HL-60/S4 (cell line): Measurements from ENCODE around the gene PTCH1.

ENCODE experiments used
- in situ Hi-C: fragments of 300-500 bp; cut with MboI; formaldehyde crosslinking; loops from 2 replicates; pipeline ENCODE4 v1.14.3; 2022; ENCODE audit warnings: low sequenced_read_pairs

Gene PTCH1

GRCh38 chr9:95446259-95446658 is 70.5 kb downstream of the PTCH1 start:
- in situ Hi-C loops = no loop called here

- in situ Hi-C loops = no loop called here
Measured at GRCh38 chr9:95444160-95444559, 72.6 kb downstream of the PTCH1 start.

- in situ Hi-C loops = no loop called here
Measured at GRCh38 chr9:95443301-95443700, 73.5 kb downstream of the PTCH1 start.

GRCh38 chr9:95441081-95441480 is 75.7 kb downstream of the PTCH1 start:
- in situ Hi-C loops = no loop called here

GRCh38 chr9:95440447-95440846 is 76.3 kb downstream of the PTCH1 start:
- in situ Hi-C loops = no loop called here

- in situ Hi-C loops = no loop called here
Measured at GRCh38 chr9:95438561-95439357, 78.0 kb downstream of the PTCH1 start.

GRCh38 chr9:95437559-95437958 is 79.2 kb downstream of the PTCH1 start:
- in situ Hi-C loops = no loop called here

- in situ Hi-C loops = no loop called here
Measured at GRCh38 chr9:95436416-95436815, 80.4 kb downstream of the PTCH1 start.

GRCh38 chr9:95435074-95435728 is 81.6 kb downstream of the PTCH1 start:
- in situ Hi-C loops = no loop called here

- in situ Hi-C loops = no loop called here
Measured at GRCh38 chr9:95434116-95435073, 82.4 kb downstream of the PTCH1 start.

- in situ Hi-C loops = no loop called here
Measured at GRCh38 chr9:95433096-95433819, 83.5 kb downstream of the PTCH1 start.

GRCh38 chr9:95431286-95431685 is 85.5 kb downstream of the PTCH1 start:
- in situ Hi-C loops = no loop called here

GRCh38 chr9:95429948-95430620 is 86.7 kb downstream of the PTCH1 start:
- in situ Hi-C loops = no loop called here

- in situ Hi-C loops = no loop called here
Measured at GRCh38 chr9:95429096-95429495, 87.7 kb downstream of the PTCH1 start.

- in situ Hi-C loops = no loop called here
Measured at GRCh38 chr9:95425910-95426551, 90.7 kb downstream of the PTCH1 start.

- in situ Hi-C loops = no loop called here
Measured at GRCh38 chr9:95422650-95423049, 94.1 kb downstream of the PTCH1 start.

- in situ Hi-C loops = no loop called here
Measured at GRCh38 chr9:95420518-95420917, 96.3 kb downstream of the PTCH1 start.

GRCh38 chr9:95419444-95419843 is 97.3 kb downstream of the PTCH1 start:
- in situ Hi-C loops = no loop called here

- in situ Hi-C loops = no loop called here
Measured at GRCh38 chr9:95415158-95415557, 101.6 kb downstream of the PTCH1 start.

- in situ Hi-C loops = no loop called here
Measured at GRCh38 chr9:95413793-95414192, 103.0 kb downstream of the PTCH1 start.
